H9 (cell line): ENCODE data around the gene RGS21. TPM values are rescaled to one million over a fixed set of nuclear protein-coding genes. Genes with fewer than 3 reads are reported as not detected.

Experiments
- DNase-seq: peaks from one replicate; pipeline ENCODE4 v3.0.0-alpha.2; 2017
- H2AFZ ChIP-seq: one replicate; pipeline ENCODE4 v1.6.1; 2013; ENCODE audit warnings: mild to moderate bottlenecking, low read length, control low read depth, moderate library complexity
- H2AK5ac ChIP-seq: 2 replicates; pipeline ENCODE4 v1.6.1; 2013; ENCODE audit warnings: low read length, control low read depth, mixed read lengths; ENCODE audit not compliant: insufficient read length
- H2BK120ac ChIP-seq: one replicate; pipeline ENCODE4 v1.6.1; 2013; ENCODE audit warnings: low read depth, mild to moderate bottlenecking, low read length, control low read depth, inconsistent platforms; ENCODE audit not compliant: poor library complexity, severe bottlenecking
- H2BK12ac ChIP-seq: 2 replicates; pipeline ENCODE4 v1.6.1; 2013; ENCODE audit warnings: low read length, control low read depth, mixed read lengths, low read depth; ENCODE audit not compliant: insufficient read length
- H2BK15ac ChIP-seq: 2 replicates; pipeline ENCODE4 v1.6.1; 2013; ENCODE audit warnings: low read depth, low read length, control low read depth
- H2BK20ac ChIP-seq: one replicate; pipeline ENCODE4 v1.6.1; 2013; ENCODE audit warnings: low read depth, mild to moderate bottlenecking, low read length, control low read depth, inconsistent platforms; ENCODE audit not compliant: poor library complexity, severe bottlenecking
- H2BK5ac ChIP-seq: 2 replicates; pipeline ENCODE4 v1.6.1; 2013; ENCODE audit warnings: low read length, control low read depth, mixed read lengths; ENCODE audit not compliant: insufficient read length
- H3K14ac ChIP-seq: 2 replicates; pipeline ENCODE4 v1.6.1; 2013; ENCODE audit warnings: low read length, control low read depth; ENCODE audit not compliant: insufficient read depth
- H3K18ac ChIP-seq: 2 replicates; pipeline ENCODE4 v1.6.1; 2013; ENCODE audit warnings: low read depth, mild to moderate bottlenecking, mixed read lengths, low read length, control low read depth; ENCODE audit not compliant: insufficient read length
- H3K23ac ChIP-seq: 2 replicates; pipeline ENCODE4 v1.6.1; 2013; ENCODE audit warnings: low read length, control low read depth, mixed read lengths, low read depth; ENCODE audit not compliant: insufficient read length
- H3K23me2 ChIP-seq: 2 replicates; pipeline ENCODE4 v1.6.1; 2013; ENCODE audit warnings: low read depth, mild to moderate bottlenecking, mixed read lengths, low read length, control low read depth; ENCODE audit not compliant: insufficient read length, poor library complexity, severe bottlenecking
- H3K27ac ChIP-seq: 2 replicates; pipeline ENCODE4 v1.5.1; 2013; ENCODE audit warnings: low read length, control low read depth, mixed read lengths, low read depth; ENCODE audit not compliant: insufficient read length
- H3K27me3 ChIP-seq: 2 replicates; pipeline ENCODE4 v1.6.1; 2013; ENCODE audit warnings: low read length, control low read depth, inconsistent platforms; ENCODE audit not compliant: insufficient read depth
- H3K4ac ChIP-seq: 2 replicates; pipeline ENCODE4 v1.6.1; 2013; ENCODE audit warnings: low read depth, mild to moderate bottlenecking, control low read depth, inconsistent platforms, low read length, moderate library complexity
- H3K4me1 ChIP-seq: 2 replicates; pipeline ENCODE4 v1.6.1; 2013; ENCODE audit warnings: low read length, control low read depth, inconsistent platforms; ENCODE audit not compliant: insufficient read depth
- H3K4me2 ChIP-seq: 2 replicates; pipeline ENCODE4 v1.6.1; 2013; ENCODE audit warnings: low read length, control low read depth, mixed read lengths; ENCODE audit not compliant: insufficient read length, insufficient read depth
- H3K56ac ChIP-seq: 2 replicates; pipeline ENCODE4 v1.6.1; 2013; ENCODE audit warnings: low read depth, mild to moderate bottlenecking, mixed read lengths, low read length, control low read depth; ENCODE audit not compliant: insufficient read length
- H3K79me1 ChIP-seq: 2 replicates; pipeline ENCODE4 v1.6.1; 2013; ENCODE audit warnings: low read depth, mild to moderate bottlenecking, moderate library complexity, low read length, control low read depth, inconsistent platforms; ENCODE audit not compliant: insufficient read depth, poor library complexity, severe bottlenecking
- H3K79me2 ChIP-seq: 2 replicates; pipeline ENCODE4 v1.6.1; 2013; ENCODE audit warnings: low read length, control low read depth, inconsistent platforms; ENCODE audit not compliant: insufficient read depth
- H3K9ac ChIP-seq: 2 replicates; pipeline ENCODE4 v1.6.1; 2013; ENCODE audit warnings: low read length, control low read depth, mixed read lengths; ENCODE audit not compliant: insufficient read length; ENCODE audit errors: extremely low read depth
- H3K9me3 ChIP-seq: one replicate; pipeline ENCODE4 v1.6.1; 2013; ENCODE audit warnings: low read depth, low read length, inconsistent platforms; ENCODE audit not compliant: control insufficient read depth
- H3T11ph ChIP-seq: one replicate; pipeline ENCODE4 v1.6.1; 2013; ENCODE audit warnings: mild to moderate bottlenecking, low read length, control low read depth, inconsistent platforms
- H4K20me1 ChIP-seq: one replicate; pipeline ENCODE4 v1.6.1; 2013; ENCODE audit not compliant: control insufficient read depth, insufficient read length, insufficient read depth
- H4K5ac ChIP-seq: 2 replicates; pipeline ENCODE4 v1.6.1; 2013; ENCODE audit warnings: low read depth, mild to moderate bottlenecking, mixed read lengths, low read length, control low read depth; ENCODE audit not compliant: insufficient read length
- H4K8ac ChIP-seq: replicated peaks from 2 replicates; pipeline ENCODE4 v1.6.1; 2013; ENCODE audit warnings: low read length, control low read depth, mixed read lengths, low read depth; ENCODE audit not compliant: insufficient read length
- H4K91ac ChIP-seq: 2 replicates; pipeline ENCODE4 v1.6.1; 2013; ENCODE audit warnings: low read depth, mild to moderate bottlenecking, moderate library complexity, mixed read lengths, low read length, control low read depth; ENCODE audit not compliant: insufficient read length
- H3K27ac Mint-ChIP-seq, 3 experiments: 2 replicates in 2 of 3; 3 replicates in 1 of 3; pipeline ENCODE4 v1.8.0; 2020 to 2021; ENCODE audit warnings: mixed read lengths in 3 of 3, mild to moderate bottlenecking in 1 of 3, moderate library complexity in 1 of 3
- H3K27me3 Mint-ChIP-seq: 2 replicates; pipeline ENCODE4 v1.8.0; 2021; ENCODE audit warnings: low read depth, mild to moderate bottlenecking, moderate library complexity, mixed read lengths
- H3K36me3 Mint-ChIP-seq, 3 experiments: 2 replicates in 2 of 3; 3 replicates in 1 of 3; pipeline ENCODE4 v1.8.0; 2020 to 2021; ENCODE audit warnings: low read depth in 3 of 3, mixed read lengths in 3 of 3; ENCODE audit not compliant: insufficient read depth in 1 of 3
- H3K4me1 Mint-ChIP-seq, 2 experiments: 2 replicates each; pipeline ENCODE4 v1.8.0; 2020; ENCODE audit warnings: mixed read lengths in 2 of 2
- H3K4me3 Mint-ChIP-seq, 2 experiments: 2 replicates in 1 of 2; 3 replicates in 1 of 2; pipeline ENCODE4 v1.8.0; 2020 to 2021; ENCODE audit warnings: mild to moderate bottlenecking in 2 of 2, mixed read lengths in 2 of 2, moderate library complexity in 1 of 2
- H3K9me3 Mint-ChIP-seq, 2 experiments: 2 replicates in 1 of 2; 3 replicates in 1 of 2; pipeline ENCODE4 v1.8.0; 2020; ENCODE audit warnings: mild to moderate bottlenecking in 2 of 2, mixed read lengths in 2 of 2, moderate library complexity in 1 of 2
- total RNA-seq: library from RNA; stranded (reverse); gene quantifications from 2 replicates; pipeline ENCODE4 v1.2.1, GENCODE V29; 2021
- TF ChIP-seq, protein P1 (sequence below): fragments of 200-600 bp; sonication (generic); conservative IDR thresholded peaks from 3 replicates; pipeline ENCODE4 v1.8.0; 2021; ENCODE audit warnings: antibody characterized with exemption, mild to moderate bottlenecking

Gene RGS21
- total RNA-seq, 1 experiment from 2014 or later = not detected

DNA sequence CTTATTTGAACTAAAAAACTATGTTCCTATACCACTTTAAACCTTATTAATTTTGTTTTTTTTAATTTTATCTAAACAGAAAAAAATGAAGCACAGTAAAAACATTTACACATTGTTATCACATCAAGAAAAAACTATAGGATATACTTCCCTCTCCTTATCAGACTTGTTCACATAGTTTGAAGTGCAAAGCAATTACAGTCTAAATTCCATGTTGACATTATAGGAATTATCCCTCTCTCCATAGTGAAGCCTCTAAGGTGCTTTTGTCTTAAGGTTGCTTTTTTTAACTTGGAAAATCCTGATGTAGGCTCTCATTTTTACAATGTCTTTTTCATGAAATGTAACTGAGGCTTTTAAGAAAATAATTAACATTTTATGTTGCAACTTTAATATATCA, 85.8 kb downstream of the RGS21 start:
- Histone ChIP-seq H2BK15ac (no peak overlapping the region), H4K8ac (no peak overlapping the region), H4K20me1 (no peaks in the 10 kb centered on the region), H3K4ac (no peak overlapping the region), H3K14ac (no peak overlapping the region), H2BK120ac (no peak overlapping the region), H3K18ac (no peak overlapping the region), H3K4me1 (no peaks in the 10 kb centered on the region), H2BK12ac (no peak overlapping the region), H3K56ac (no peak overlapping the region), H2AFZ (no peak overlapping the region), H3T11ph (no peak overlapping the region), H2BK20ac (no peak overlapping the region), H2AK5ac (no peak overlapping the region), H2BK5ac (no peak overlapping the region), H3K27me3 (no peaks in the 10 kb centered on the region), H3K79me1 (no peaks in the 10 kb centered on the region), H3K79me2 (no peaks in the 10 kb centered on the region), H3K27ac (no peak overlapping the region), H3K9me3 (no peaks in the 10 kb centered on the region), H3K23me2 (no peaks in the 10 kb centered on the region), H4K91ac (no peak overlapping the region), H4K5ac (no peak overlapping the region), H3K23ac (no peak overlapping the region), H3K4me2 (no peak overlapping the region), H3K9ac (no peak overlapping the region)
- TF ChIP-seq, protein P1, sequence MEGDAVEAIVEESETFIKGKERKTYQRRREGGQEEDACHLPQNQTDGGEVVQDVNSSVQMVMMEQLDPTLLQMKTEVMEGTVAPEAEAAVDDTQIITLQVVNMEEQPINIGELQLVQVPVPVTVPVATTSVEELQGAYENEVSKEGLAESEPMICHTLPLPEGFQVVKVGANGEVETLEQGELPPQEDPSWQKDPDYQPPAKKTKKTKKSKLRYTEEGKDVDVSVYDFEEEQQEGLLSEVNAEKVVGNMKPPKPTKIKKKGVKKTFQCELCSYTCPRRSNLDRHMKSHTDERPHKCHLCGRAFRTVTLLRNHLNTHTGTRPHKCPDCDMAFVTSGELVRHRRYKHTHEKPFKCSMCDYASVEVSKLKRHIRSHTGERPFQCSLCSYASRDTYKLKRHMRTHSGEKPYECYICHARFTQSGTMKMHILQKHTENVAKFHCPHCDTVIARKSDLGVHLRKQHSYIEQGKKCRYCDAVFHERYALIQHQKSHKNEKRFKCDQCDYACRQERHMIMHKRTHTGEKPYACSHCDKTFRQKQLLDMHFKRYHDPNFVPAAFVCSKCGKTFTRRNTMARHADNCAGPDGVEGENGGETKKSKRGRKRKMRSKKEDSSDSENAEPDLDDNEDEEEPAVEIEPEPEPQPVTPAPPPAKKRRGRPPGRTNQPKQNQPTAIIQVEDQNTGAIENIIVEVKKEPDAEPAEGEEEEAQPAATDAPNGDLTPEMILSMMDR = no peak
- H3K27me3 Mint-ChIP-seq = no peaks in the 10 kb centered on the region
- H3K27ac Mint-ChIP-seq = no peak overlapping the region
- H3K4me1 Mint-ChIP-seq = no peaks in the 10 kb centered on the region
- no peaks in the 10 kb centered on the region for H3K9me3 Mint-ChIP-seq
- H3K36me3 Mint-ChIP-seq = no peaks in the 10 kb centered on the region
- H3K4me3 Mint-ChIP-seq = no peak overlapping the region
- DNase-seq = no peak
